Erythroblast (primary cell): Measurements from ENCODE around the gene CST11.

Experiments used
- GATA1 ChIP-seq: IDR thresholded peaks from 2 replicates; pipeline ENCODE4 v1.6.1; 2011; ENCODE audit warnings: low read depth, mild to moderate bottlenecking, control low read depth, low read length, moderate library complexity
- POLR2A ChIP-seq: IDR thresholded peaks from 2 replicates; pipeline ENCODE4 v1.6.1; 2011; ENCODE audit warnings: mild to moderate bottlenecking, low read length

GRCh38 chr20:23401051-23401450, 51.6 kb downstream of the CST11 start:
- TF ChIP-seq POLR2A (no peak), GATA1 (no peak)
